ENCODE data around the gene LY6G5C.

DNA sequence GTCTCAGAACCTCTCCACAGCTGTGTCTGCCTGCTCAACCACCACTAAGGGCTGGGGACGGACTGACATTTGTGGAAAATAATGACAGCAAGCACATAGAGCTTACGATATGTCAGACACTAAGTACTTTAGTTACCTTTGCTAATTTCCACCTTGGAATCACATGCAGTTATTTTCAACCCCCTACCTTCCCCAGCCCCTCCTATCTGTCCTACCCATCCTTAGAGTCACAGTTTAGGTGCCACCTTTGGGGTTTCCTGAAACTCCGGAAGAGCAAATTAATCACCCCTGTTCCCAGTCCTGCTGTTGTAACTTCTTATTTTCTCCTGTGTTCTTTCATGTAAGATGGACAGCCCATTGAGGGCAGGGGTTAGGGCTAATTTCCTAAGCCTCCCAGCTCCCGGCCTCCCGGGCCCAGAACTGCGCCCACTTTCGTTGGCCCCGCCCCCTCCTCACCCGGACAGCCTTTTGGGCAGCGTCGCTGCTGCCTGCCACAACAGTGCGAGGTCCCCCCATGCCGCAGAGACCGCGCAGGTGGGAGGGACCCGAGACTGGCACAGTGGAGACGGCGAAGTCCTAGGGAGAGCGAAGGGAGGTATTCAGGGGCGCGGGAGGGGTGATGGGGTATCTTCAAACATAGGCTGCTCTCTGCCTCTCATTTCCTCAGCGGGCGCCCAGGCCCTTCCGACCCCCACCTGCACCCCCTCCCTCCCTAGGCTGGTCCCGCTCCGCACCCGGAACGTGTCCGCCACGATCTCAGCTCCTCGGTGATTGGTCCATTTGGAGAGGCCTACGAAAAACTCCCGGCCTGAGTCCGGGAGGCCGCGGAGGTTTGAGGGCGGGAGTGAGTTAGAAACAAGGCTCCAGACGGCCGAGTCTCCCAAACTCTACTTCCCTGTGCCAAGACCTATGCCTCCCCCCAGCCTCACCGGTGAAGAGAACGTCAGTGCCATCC is 47.1 kb upstream of the LY6G5C start:
- TF ChIP-seq, protein P1, sequence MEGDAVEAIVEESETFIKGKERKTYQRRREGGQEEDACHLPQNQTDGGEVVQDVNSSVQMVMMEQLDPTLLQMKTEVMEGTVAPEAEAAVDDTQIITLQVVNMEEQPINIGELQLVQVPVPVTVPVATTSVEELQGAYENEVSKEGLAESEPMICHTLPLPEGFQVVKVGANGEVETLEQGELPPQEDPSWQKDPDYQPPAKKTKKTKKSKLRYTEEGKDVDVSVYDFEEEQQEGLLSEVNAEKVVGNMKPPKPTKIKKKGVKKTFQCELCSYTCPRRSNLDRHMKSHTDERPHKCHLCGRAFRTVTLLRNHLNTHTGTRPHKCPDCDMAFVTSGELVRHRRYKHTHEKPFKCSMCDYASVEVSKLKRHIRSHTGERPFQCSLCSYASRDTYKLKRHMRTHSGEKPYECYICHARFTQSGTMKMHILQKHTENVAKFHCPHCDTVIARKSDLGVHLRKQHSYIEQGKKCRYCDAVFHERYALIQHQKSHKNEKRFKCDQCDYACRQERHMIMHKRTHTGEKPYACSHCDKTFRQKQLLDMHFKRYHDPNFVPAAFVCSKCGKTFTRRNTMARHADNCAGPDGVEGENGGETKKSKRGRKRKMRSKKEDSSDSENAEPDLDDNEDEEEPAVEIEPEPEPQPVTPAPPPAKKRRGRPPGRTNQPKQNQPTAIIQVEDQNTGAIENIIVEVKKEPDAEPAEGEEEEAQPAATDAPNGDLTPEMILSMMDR (conservative IDR thresholded peaks at IDR 0.05), result no peak
- no peak for TF ChIP-seq ZFX (IDR thresholded peaks at IDR 0.05)
